Liver (tissue), 9 donors: ENCODE data around the gene LCE4A. TPM values are rescaled to one million over a fixed set of nuclear protein-coding genes. Genes with fewer than 3 reads are reported as not detected.

Source experiments
- DNase-seq: peaks from one replicate; pipeline ENCODE4 v3.0.0-alpha.2; 2017; ENCODE audit warnings: low spot score
- H3K27ac ChIP-seq, 2 donors: one replicate each; pipeline ENCODE4 v1.7.0; 2013; ENCODE audit warnings: inconsistent platforms in 2 of 2, low read length in 2 of 2, control low read depth in 1 of 2, low read depth in 1 of 2, mild to moderate bottlenecking in 1 of 2
- H3K27me3 ChIP-seq, 4 donors: one replicate each; pipeline versions ENCODE4 v1.6.1 to v1.7.0; 2013; ENCODE audit warnings: low read length in 3 of 4, inconsistent platforms in 1 of 4, mild to moderate bottlenecking in 1 of 4, moderate library complexity in 1 of 4; ENCODE audit not compliant: control insufficient read depth in 4 of 4, insufficient read depth in 4 of 4
- H3K36me3 ChIP-seq, 4 donors: one replicate each; pipeline versions ENCODE4 v1.6.1 to v1.7.0; 2013; ENCODE audit warnings: low read length in 3 of 4, mild to moderate bottlenecking in 3 of 4, low read depth in 1 of 4, moderate library complexity in 1 of 4; ENCODE audit not compliant: control insufficient read depth in 4 of 4, insufficient read depth in 3 of 4
- H3K4me1 ChIP-seq, 4 donors: one replicate each; pipeline versions ENCODE4 v1.6.1 to v1.7.0; 2013; ENCODE audit warnings: low read length in 3 of 4, mild to moderate bottlenecking in 3 of 4, moderate library complexity in 1 of 4; ENCODE audit not compliant: control insufficient read depth in 4 of 4, insufficient read depth in 4 of 4
- H3K4me3 ChIP-seq, 3 donors: one replicate each; pipeline versions ENCODE4 v1.6.1 to v1.7.0; 2013; ENCODE audit warnings: low read length in 3 of 3, control low read depth in 1 of 3, low read depth in 1 of 3, mild to moderate bottlenecking in 1 of 3
- H3K9ac ChIP-seq, 2 donors: one replicate each; pipeline ENCODE4 v1.7.0; 2013; ENCODE audit warnings: low read length in 2 of 2, mild to moderate bottlenecking in 2 of 2, moderate library complexity in 2 of 2, control low read depth in 1 of 2, low read depth in 1 of 2
- H3K9me3 ChIP-seq, 4 donors: one replicate each; pipeline versions ENCODE4 v1.6.1 to v1.7.0; 2013; ENCODE audit warnings: low read length in 3 of 4; ENCODE audit not compliant: control insufficient read depth in 4 of 4
- EGR1 ChIP-seq, 2 donors: IDR thresholded peaks; 2 replicates each; pipeline ENCODE4 v1.6.1; 2016 to 2018; ENCODE audit warnings: antibody characterized with exemption in 2 of 2, low read depth in 2 of 2
- FOXA1 ChIP-seq: IDR thresholded peaks from 2 replicates; pipeline ENCODE4 v1.6.1; 2016; ENCODE audit warnings: antibody characterized with exemption
- FOXA2 ChIP-seq: IDR thresholded peaks from 2 replicates; pipeline ENCODE4 v1.6.1; 2016; ENCODE audit warnings: antibody characterized with exemption
- GABPA ChIP-seq, 2 donors: IDR thresholded peaks in 1 of 2; conservative IDR thresholded peaks in 1 of 2; 2 replicates each; pipeline ENCODE4 v1.6.1; 2016; ENCODE audit warnings: antibody characterized with exemption in 2 of 2, mild to moderate bottlenecking in 1 of 2, moderate library complexity in 1 of 2
- HNF4A ChIP-seq, 2 donors: conservative IDR thresholded peaks; 2 replicates each; pipeline ENCODE4 v1.6.1; 2016; ENCODE audit warnings: antibody characterized with exemption in 2 of 2, mild to moderate bottlenecking in 2 of 2
- HNF4G ChIP-seq: IDR thresholded peaks from 2 replicates; pipeline ENCODE4 v1.6.1; 2016; ENCODE audit warnings: antibody characterized with exemption
- JUND ChIP-seq, 2 donors: IDR thresholded peaks; 2 replicates each; pipeline ENCODE4 v1.6.1; 2016; ENCODE audit warnings: antibody characterized with exemption in 2 of 2
- MAX ChIP-seq: IDR thresholded peaks from 2 replicates; pipeline ENCODE4 v1.6.1; 2016; ENCODE audit warnings: antibody characterized with exemption
- NR2F2 ChIP-seq: IDR thresholded peaks from 2 replicates; pipeline ENCODE4 v1.6.1; 2016; ENCODE audit warnings: antibody characterized with exemption
- RAD21 ChIP-seq, 2 donors: IDR thresholded peaks; 2 replicates each; pipeline ENCODE4 v1.6.1; 2016; ENCODE audit warnings: antibody characterized with exemption in 2 of 2, mild to moderate bottlenecking in 2 of 2
- RXRA ChIP-seq, 2 donors: IDR thresholded peaks; 2 replicates each; pipeline ENCODE4 v1.6.1; 2017 to 2018; ENCODE audit warnings: antibody characterized with exemption in 2 of 2, mild to moderate bottlenecking in 1 of 2
- SP1 ChIP-seq: IDR thresholded peaks from 2 replicates; pipeline ENCODE4 v1.6.1; 2018; ENCODE audit warnings: antibody characterized with exemption, mild to moderate bottlenecking
- TAF1 ChIP-seq: conservative IDR thresholded peaks from 2 replicates; pipeline ENCODE4 v1.6.1; 2016; ENCODE audit warnings: antibody characterized with exemption, mild to moderate bottlenecking
- YY1 ChIP-seq: IDR thresholded peaks from 2 replicates; pipeline ENCODE4 v1.6.1; 2016; ENCODE audit warnings: antibody characterized with exemption, mild to moderate bottlenecking
- ZBTB33 ChIP-seq: IDR thresholded peaks from 2 replicates; pipeline ENCODE4 v1.6.1; 2016; ENCODE audit warnings: antibody characterized with exemption
- WGBS: extraction: QIAGEN DNeasy Blood & Tissue Kit; methylation state at CpG from one replicate; pipeline ENCODE4 v1.1.7; 2013; 5-methylcytosine and 5-hydroxymethylcytosine counted together
- polyA plus RNA-seq, 2 donors: library from polyadenylated mRNA; stranded (reverse) in 1 of 2; unstranded in 1 of 2; fragments of 200-250 nt in 1 of 2; fragments of >200 nt in 1 of 2; fragmentation: Nextera tagmentation in 1 of 2; extraction: Ambion mirVana in 1 of 2; gene quantifications; one replicate each; pipeline versions ENCODE4 v1.2.1 to v1.2.3, GENCODE V29; 2013 to 2015
- total RNA-seq, 2 donors: library from RNA; depleted of rRNA; stranded (reverse); fragments of >200 nt; gene quantifications; one replicate each; pipeline ENCODE4 v1.2.3, GENCODE V29; 2014
- TF ChIP-seq, protein P1 (sequence below): IDR thresholded peaks from 2 replicates; pipeline ENCODE4 v1.6.1; 2016; ENCODE audit warnings: antibody characterized with exemption
- TF ChIP-seq, protein P2 (sequence below): fragments of 150-350 bp; IDR thresholded peaks from 2 replicates; pipeline ENCODE4 v1.5.1; 2017; ENCODE audit warnings: improper control_type of control experiment, low read depth, low read length; ENCODE audit not compliant: missing input control
- TF ChIP-seq, protein P3 (sequence below): IDR thresholded peaks from 2 replicates; pipeline ENCODE4 v1.6.1; 2016; ENCODE audit warnings: antibody characterized with exemption, mild to moderate bottlenecking
- donor health status: healthy.
- donor health status: healthy.
- donor health status: healthy.
- donor health status: healthy.
- donor health status: healthy.

LCE4A gene
- total and polyA plus RNA-seq, 4 donors: not detected

DNA sequence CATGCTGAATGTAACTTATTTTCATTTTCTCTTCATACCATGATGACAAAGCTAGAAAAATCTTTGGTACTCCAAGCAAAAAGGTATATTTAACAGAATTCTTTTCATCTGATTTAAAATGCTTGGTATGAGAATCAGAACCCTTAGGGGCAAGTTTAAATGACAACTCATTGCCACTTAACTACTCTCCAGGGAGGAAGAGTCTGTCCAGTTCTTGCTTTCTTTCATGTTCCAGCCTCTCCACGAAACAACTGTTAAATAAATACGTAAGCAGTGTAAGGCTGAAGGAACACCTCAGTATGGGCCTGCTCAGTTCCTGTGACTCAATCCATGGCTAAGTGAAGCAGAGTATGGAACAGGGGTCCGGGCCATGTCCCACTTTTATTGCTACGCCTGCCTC is 8.2 kb upstream of the LCE4A start:
- DNase-seq: no peak
- Histone ChIP-seq H3K27ac (no peak overlapping the region), H3K27me3 (no peaks in the 10 kb centered on the region), H3K9ac (no peak overlapping the region), H3K9me3 (peaks cover 0 to 4% (median 0%) of the 10 kb centered on the region in 4 donors), H3K36me3 (no peaks in the 10 kb centered on the region), H3K4me1 (no peaks in the 10 kb centered on the region), H3K4me3 (no peak overlapping the region)
- 85% methylated on average over 4 of the region's 4 CpGs for WGBS
- TF ChIP-seq HNF4A (conservative IDR thresholded peaks at IDR 0.05) (no peak), EGR1 (IDR thresholded peaks at IDR 0.05; ENCODE audit: low read depth in 2 of 2) (no peak), TAF1 (no peak), GABPA (IDR thresholded peaks at IDR 0.05 in 1 of 2, conservative IDR thresholded peaks at IDR 0.05 in 1 of 2) (no peak), FOXA2 (no peak), JUND (IDR thresholded peaks at IDR 0.05) (no peak), NR2F2 (no peak), HNF4G (no peak), YY1 (no peak), ZBTB33 (no peak), RAD21 (IDR thresholded peaks at IDR 0.05) (no peak), FOXA1 (no peak), MAX (no peak), SP1 (no peak), RXRA (IDR thresholded peaks at IDR 0.05) (no peak)
- TF ChIP-seq, protein P1, sequence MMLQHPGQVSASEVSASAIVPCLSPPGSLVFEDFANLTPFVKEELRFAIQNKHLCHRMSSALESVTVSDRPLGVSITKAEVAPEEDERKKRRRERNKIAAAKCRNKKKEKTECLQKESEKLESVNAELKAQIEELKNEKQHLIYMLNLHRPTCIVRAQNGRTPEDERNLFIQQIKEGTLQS: no peak
- TF ChIP-seq, protein P2, sequence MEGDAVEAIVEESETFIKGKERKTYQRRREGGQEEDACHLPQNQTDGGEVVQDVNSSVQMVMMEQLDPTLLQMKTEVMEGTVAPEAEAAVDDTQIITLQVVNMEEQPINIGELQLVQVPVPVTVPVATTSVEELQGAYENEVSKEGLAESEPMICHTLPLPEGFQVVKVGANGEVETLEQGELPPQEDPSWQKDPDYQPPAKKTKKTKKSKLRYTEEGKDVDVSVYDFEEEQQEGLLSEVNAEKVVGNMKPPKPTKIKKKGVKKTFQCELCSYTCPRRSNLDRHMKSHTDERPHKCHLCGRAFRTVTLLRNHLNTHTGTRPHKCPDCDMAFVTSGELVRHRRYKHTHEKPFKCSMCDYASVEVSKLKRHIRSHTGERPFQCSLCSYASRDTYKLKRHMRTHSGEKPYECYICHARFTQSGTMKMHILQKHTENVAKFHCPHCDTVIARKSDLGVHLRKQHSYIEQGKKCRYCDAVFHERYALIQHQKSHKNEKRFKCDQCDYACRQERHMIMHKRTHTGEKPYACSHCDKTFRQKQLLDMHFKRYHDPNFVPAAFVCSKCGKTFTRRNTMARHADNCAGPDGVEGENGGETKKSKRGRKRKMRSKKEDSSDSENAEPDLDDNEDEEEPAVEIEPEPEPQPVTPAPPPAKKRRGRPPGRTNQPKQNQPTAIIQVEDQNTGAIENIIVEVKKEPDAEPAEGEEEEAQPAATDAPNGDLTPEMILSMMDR: no peak
- TF ChIP-seq, protein P3, sequence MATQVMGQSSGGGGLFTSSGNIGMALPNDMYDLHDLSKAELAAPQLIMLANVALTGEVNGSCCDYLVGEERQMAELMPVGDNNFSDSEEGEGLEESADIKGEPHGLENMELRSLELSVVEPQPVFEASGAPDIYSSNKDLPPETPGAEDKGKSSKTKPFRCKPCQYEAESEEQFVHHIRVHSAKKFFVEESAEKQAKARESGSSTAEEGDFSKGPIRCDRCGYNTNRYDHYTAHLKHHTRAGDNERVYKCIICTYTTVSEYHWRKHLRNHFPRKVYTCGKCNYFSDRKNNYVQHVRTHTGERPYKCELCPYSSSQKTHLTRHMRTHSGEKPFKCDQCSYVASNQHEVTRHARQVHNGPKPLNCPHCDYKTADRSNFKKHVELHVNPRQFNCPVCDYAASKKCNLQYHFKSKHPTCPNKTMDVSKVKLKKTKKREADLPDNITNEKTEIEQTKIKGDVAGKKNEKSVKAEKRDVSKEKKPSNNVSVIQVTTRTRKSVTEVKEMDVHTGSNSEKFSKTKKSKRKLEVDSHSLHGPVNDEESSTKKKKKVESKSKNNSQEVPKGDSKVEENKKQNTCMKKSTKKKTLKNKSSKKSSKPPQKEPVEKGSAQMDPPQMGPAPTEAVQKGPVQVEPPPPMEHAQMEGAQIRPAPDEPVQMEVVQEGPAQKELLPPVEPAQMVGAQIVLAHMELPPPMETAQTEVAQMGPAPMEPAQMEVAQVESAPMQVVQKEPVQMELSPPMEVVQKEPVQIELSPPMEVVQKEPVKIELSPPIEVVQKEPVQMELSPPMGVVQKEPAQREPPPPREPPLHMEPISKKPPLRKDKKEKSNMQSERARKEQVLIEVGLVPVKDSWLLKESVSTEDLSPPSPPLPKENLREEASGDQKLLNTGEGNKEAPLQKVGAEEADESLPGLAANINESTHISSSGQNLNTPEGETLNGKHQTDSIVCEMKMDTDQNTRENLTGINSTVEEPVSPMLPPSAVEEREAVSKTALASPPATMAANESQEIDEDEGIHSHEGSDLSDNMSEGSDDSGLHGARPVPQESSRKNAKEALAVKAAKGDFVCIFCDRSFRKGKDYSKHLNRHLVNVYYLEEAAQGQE: no peak
